Naive thymus-derived CD4-positive, alpha-beta T cell (primary cell): ENCODE measurements around the gene INPP5B. TPM values are rescaled to one million over a fixed set of nuclear protein-coding genes. Genes with fewer than 3 reads are reported as not detected.

Experiments
- ATAC-seq: fragments of 150-1000 bp; cut with Tn5 transposase; 2 replicates; pipeline ENCODE4 v1.10.0; 2021; ENCODE audit warnings: mild to moderate bottlenecking, moderate library complexity
- CTCF ChIA-PET: fragments of 350-600 bp; sonication (Branson Sonifier 250); formaldehyde crosslinking; loops from one replicate; lab custom pipeline; 2021; ENCODE audit warnings: antibody characterized with exemption; lab: Charles Lee
- POLR2A ChIA-PET: fragments of 350-600 bp; sonication (Branson Sonifier 250); formaldehyde crosslinking; loops from one replicate; lab custom pipeline; 2021; ENCODE audit warnings: antibody characterized with exemption, inconsistent platforms; lab: Charles Lee
- DNase-seq, 9 donors: peaks; one replicate each; pipeline versions ENCODE4 v3.0.0 to v3.0.0-alpha.2; 2020 to 2022; ENCODE audit warnings: mixed read lengths in 1 of 9
- H3K27ac ChIP-seq: one replicate; pipeline ENCODE4 v1.7.0; 2013; ENCODE audit warnings: mild to moderate bottlenecking, low read depth, low read length, moderate library complexity
- H3K27me3 ChIP-seq, 2 donors: one replicate each; pipeline ENCODE4 v1.7.0; 2013; ENCODE audit warnings: low read length in 2 of 2, mild to moderate bottlenecking in 2 of 2, moderate library complexity in 2 of 2; ENCODE audit not compliant: control insufficient read depth in 2 of 2, insufficient read depth in 2 of 2
- H3K36me3 ChIP-seq, 3 experiments: 1 replicate in 2 of 3; 2 replicates in 1 of 3; pipeline ENCODE4 v1.7.0; 2013; ENCODE audit warnings: low read length in 3 of 3, mild to moderate bottlenecking in 3 of 3, moderate library complexity in 1 of 3; ENCODE audit not compliant: insufficient read depth in 3 of 3, control insufficient read depth in 2 of 3
- H3K4me1 ChIP-seq, 2 donors: one replicate each; pipeline ENCODE4 v1.7.0; 2013; ENCODE audit warnings: low read length in 2 of 2, mild to moderate bottlenecking in 2 of 2, moderate library complexity in 1 of 2; ENCODE audit not compliant: control insufficient read depth in 2 of 2, insufficient read depth in 2 of 2
- H3K4me3 ChIP-seq: 2 replicates; pipeline ENCODE4 v1.7.0; 2013; ENCODE audit warnings: mild to moderate bottlenecking, low read length
- H3K9me3 ChIP-seq, 3 experiments: 1 replicate in 2 of 3; 2 replicates in 1 of 3; pipeline ENCODE4 v1.7.0; 2013; ENCODE audit warnings: low read length in 3 of 3; ENCODE audit not compliant: control insufficient read depth in 2 of 3
- H3K27ac Mint-ChIP-seq, 9 donors: one replicate each; pipeline ENCODE4 v1.8.0; 2020 to 2022; ENCODE audit warnings: mixed read lengths in 9 of 9, mild to moderate bottlenecking in 8 of 9, moderate library complexity in 5 of 9, inconsistent platforms in 2 of 9
- H3K27me3 Mint-ChIP-seq, 5 donors: one replicate each; pipeline ENCODE4 v1.8.0; 2021 to 2022; ENCODE audit warnings: mixed read lengths in 5 of 5, mild to moderate bottlenecking in 1 of 5
- H3K36me3 Mint-ChIP-seq, 5 donors: one replicate each; pipeline ENCODE4 v1.8.0; 2020 to 2022; ENCODE audit warnings: mixed read lengths in 5 of 5, mild to moderate bottlenecking in 3 of 5, inconsistent platforms in 1 of 5
- H3K4me1 Mint-ChIP-seq, 7 donors: one replicate each; pipeline ENCODE4 v1.8.0; 2020 to 2022; ENCODE audit warnings: mixed read lengths in 7 of 7, mild to moderate bottlenecking in 3 of 7, inconsistent platforms in 1 of 7
- H3K4me3 Mint-ChIP-seq, 10 donors: one replicate each; pipeline ENCODE4 v1.8.0; 2020 to 2022; ENCODE audit warnings: mild to moderate bottlenecking in 10 of 10, mixed read lengths in 10 of 10, moderate library complexity in 6 of 10, inconsistent platforms in 2 of 10
- H3K9me3 Mint-ChIP-seq, 11 donors: one replicate each; pipeline ENCODE4 v1.8.0; 2020 to 2022; ENCODE audit warnings: mixed read lengths in 11 of 11, mild to moderate bottlenecking in 4 of 11, inconsistent platforms in 1 of 11, moderate library complexity in 1 of 11
- intact Hi-C, 2 donors: fragments of 100-400 bp; cut with micrococcal nuclease; formaldehyde crosslinking; loops; one replicate each; pipeline ENCODE4 v1.15.1; 2023
- polyA plus RNA-seq, 2 donors: library from polyadenylated mRNA; unstranded; fragments of 300-500 nt; fragmentation: Illumina TruSeq; gene quantifications; one replicate each; pipeline ENCODE4 v1.2.3, GENCODE V29; 2021
- total RNA-seq, 6 experiments: library from RNA in 5 of 6; stranded (reverse) in 5 of 6; gene quantifications; 1 replicate in 5 of 6; 2 replicates in 1 of 6; pipeline ENCODE4 v1.2.3 and lab custom pipeline; 2021 to 2026

INPP5B gene
- total and polyA plus RNA-seq, 7 experiments from 2014 or later = 14.1 to 35.7 (median 28.0) TPM

DNA sequence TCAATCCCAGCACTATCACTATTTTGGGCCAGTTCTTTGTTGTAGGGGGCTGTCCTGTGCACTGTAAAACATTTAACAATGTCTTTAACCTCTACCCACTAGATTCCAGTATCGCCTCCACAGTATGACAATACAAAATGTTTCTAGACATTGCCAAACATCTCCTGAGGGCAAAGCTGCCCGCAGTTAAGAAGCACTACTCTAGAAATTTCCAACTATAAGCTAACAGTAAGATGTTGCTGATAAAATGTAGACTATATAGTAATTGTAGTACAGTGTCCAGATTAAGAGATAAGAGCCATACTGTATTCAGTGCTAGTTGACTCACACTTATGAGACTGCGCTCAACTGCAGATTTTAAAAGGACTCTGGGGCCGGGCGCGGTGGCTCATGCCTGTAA, 92.4 kb downstream of the INPP5B start:
- H3K4me3 Mint-ChIP-seq = peak overlapping the region in 1 of 10 donors; percentile 17
- H3K9me3 Mint-ChIP-seq = no peaks in the 10 kb centered on the region
- H3K36me3 ChIP-seq = peaks cover 0 to 12% (median 7%) of the 10 kb centered on the region in 3 experiments
- DNase-seq (no peak), ATAC-seq (no peak)
- no peaks in the 10 kb centered on the region for H3K9me3 ChIP-seq
- intact Hi-C loops = no loop called here
- CTCF ChIA-PET = interaction anchor here (0.9 kb wide), 1 partner anchor 47 kb away, joined by 3 read pairs; the partner anchor contains the start of genes C1orf122 and YRDC
- H3K27ac ChIP-seq = no peak overlapping the region
- H3K27ac Mint-ChIP-seq = peak overlapping the region in 1 of 9 donors; percentile 28
- peaks cover 26 to 35% of the 10 kb centered on the region in 2 donors for H3K4me1 ChIP-seq
- no peaks in the 10 kb centered on the region for H3K27me3 Mint-ChIP-seq
- H3K36me3 Mint-ChIP-seq = peaks cover 7 to 18% (median 16%) of the 10 kb centered on the region in 5 donors
- H3K4me1 Mint-ChIP-seq = peaks cover 34 to 61% (median 52%) of the 10 kb centered on the region in 7 donors
- no peaks in the 10 kb centered on the region for H3K27me3 ChIP-seq
- no peak overlapping the region for H3K4me3 ChIP-seq
- POLR2A ChIA-PET = no interaction called here

- Histone ChIP-seq H3K27me3 (no peaks in the 10 kb centered on the region), H3K36me3 (peaks cover 0 to 12% (median 7%) of the 10 kb centered on the region in 3 experiments), H3K27ac (no peak overlapping the region), H3K9me3 (no peaks in the 10 kb centered on the region), H3K4me1 (peaks cover 17 to 26% of the 10 kb centered on the region in 2 donors), H3K4me3 (no peak overlapping the region)
- Mint-ChIP-seq H3K9me3 (no peaks in the 10 kb centered on the region), H3K36me3 (peaks cover 7 to 20% (median 17%) of the 10 kb centered on the region in 5 donors), H3K4me3 (peak overlapping the region in 4 of 10 donors; percentile 3 to 47 (median 34)), H3K27me3 (no peaks in the 10 kb centered on the region), H3K4me1 (peaks cover 32 to 61% (median 55%) of the 10 kb centered on the region in 7 donors), H3K27ac (peak overlapping the region in 8 of 9 donors; percentile 2 to 71 (median 59))
- ChIA-PET POLR2A (no interaction called here), CTCF (no interaction called here)
- DNase-seq (no peak), ATAC-seq (no peak)
- intact Hi-C loops = no loop called here
Observed at GRCh38 chr1:37853157-37853556, 93.7 kb downstream of the INPP5B start.

DNA sequence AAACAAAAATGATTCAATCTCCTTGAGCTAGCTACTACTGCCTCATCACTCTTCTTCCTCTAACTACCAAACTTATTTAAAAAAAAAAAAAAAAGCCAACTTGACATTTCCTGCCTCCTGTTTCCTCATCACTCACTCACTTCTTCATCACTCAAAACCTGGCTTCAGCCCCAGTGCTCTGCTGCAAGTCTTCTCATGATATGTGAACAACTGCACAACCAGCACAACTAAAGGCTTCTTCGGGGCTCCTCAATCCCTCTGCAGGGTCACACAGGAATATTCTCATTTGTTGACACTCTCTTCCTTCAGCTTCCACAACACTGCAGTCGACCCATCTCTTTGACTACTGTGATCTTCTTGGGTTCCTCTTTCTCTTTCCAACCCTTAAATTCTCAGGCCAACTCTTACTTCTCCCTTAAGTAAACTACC, 95.1 kb downstream of the INPP5B start:
- CTCF ChIA-PET = interaction anchor here (0.6 to 1.5 kb wide), 2 partner anchors 8 to 858 kb away, joined by 3 to 9 read pairs; partner anchors contain the start of gene MTF1
- no peaks in the 10 kb centered on the region for H3K27me3 Mint-ChIP-seq
- peaks cover 15 to 26% of the 10 kb centered on the region in 2 donors for H3K4me1 ChIP-seq
- no peak overlapping the region for H3K27ac Mint-ChIP-seq
- POLR2A ChIA-PET = interaction anchor here (0.7 kb wide), 1 partner anchor 373 kb away, joined by 3 read pairs; no protein-coding TSS in a partner anchor
- H3K4me1 Mint-ChIP-seq = peaks cover 30 to 59% (median 52%) of the 10 kb centered on the region in 7 donors
- no peak overlapping the region for H3K27ac ChIP-seq
- no peaks in the 10 kb centered on the region for H3K27me3 ChIP-seq
- no peak overlapping the region for H3K4me3 ChIP-seq
- H3K4me3 Mint-ChIP-seq = no peak overlapping the region
- ATAC-seq (peak; percentile 57), DNase-seq (peak in 3 of 9 donors; percentile 1 to 19 (median 7))
- intact Hi-C loops = no loop called here
- H3K36me3 ChIP-seq = peaks cover 0 to 4% (median 0%) of the 10 kb centered on the region in 3 experiments
- no peaks in the 10 kb centered on the region for H3K9me3 ChIP-seq
- H3K36me3 Mint-ChIP-seq = peaks cover 0 to 19% (median 13%) of the 10 kb centered on the region in 5 donors
- no peaks in the 10 kb centered on the region for H3K9me3 Mint-ChIP-seq

GRCh38 chr1:37851262-37851661, 95.6 kb downstream of the INPP5B start:
- Histone ChIP-seq H3K4me1 (peaks cover 17 to 31% of the 10 kb centered on the region in 2 donors), H3K4me3 (no peak overlapping the region), H3K27ac (no peak overlapping the region), H3K27me3 (no peaks in the 10 kb centered on the region), H3K36me3 (no peaks in the 10 kb centered on the region), H3K9me3 (no peaks in the 10 kb centered on the region)
- H3K4me3 Mint-ChIP-seq = no peak overlapping the region
- CTCF ChIA-PET = interaction anchor here (0.6 to 1.5 kb wide), 3 partner anchors 9 to 858 kb away, joined by 3 to 9 read pairs (median 4); partner anchors contain the start of gene MTF1
- intact Hi-C loops = no loop called here
- H3K27me3 Mint-ChIP-seq = no peaks in the 10 kb centered on the region
- ATAC-seq = no peak
- no peak overlapping the region for H3K27ac Mint-ChIP-seq
- H3K9me3 Mint-ChIP-seq = no peaks in the 10 kb centered on the region
- peaks cover 0 to 20% (median 13%) of the 10 kb centered on the region in 5 donors for H3K36me3 Mint-ChIP-seq
- POLR2A ChIA-PET = interaction anchor here (0.7 kb wide), 1 partner anchor 372 kb away, joined by 3 read pairs; no protein-coding TSS in a partner anchor
- peaks cover 32 to 61% (median 54%) of the 10 kb centered on the region in 7 donors for H3K4me1 Mint-ChIP-seq
- no peak for DNase-seq

DNA sequence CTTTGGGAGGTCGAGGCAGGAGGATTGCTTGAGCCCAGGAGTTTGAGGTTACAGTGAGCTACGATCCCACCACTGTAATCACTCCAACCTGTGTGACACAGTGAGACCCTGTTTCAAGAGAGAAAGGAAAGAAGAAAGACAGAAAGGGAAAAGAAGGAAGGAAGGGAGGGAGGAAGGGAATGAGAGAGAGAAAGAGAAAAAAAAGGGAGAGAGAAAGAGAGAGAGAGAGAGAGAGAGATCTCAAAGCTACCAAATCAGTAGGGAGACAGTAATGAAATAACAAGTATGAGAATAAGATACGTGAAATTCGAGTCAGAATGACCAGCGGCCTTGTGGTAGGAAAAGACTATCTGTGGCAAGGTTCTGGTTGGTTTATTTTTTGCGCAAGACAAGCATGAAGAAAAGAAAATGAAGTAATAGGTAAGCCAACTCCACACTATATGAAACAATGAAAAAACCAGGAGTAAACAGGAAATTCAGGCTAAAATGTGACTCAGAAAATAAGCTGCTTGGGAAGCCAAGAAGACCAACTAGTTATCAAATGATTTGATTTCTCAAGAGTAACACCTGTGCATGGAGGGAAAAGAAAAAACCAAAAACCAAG, 96.4 kb downstream of the INPP5B start:
- Mint-ChIP-seq H3K9me3 (no peaks in the 10 kb centered on the region), H3K4me1 (peaks cover 34 to 68% (median 61%) of the 10 kb centered on the region in 7 donors), H3K27ac (no peak overlapping the region), H3K4me3 (no peak overlapping the region), H3K36me3 (peaks cover 0 to 23% (median 13%) of the 10 kb centered on the region in 5 donors), H3K27me3 (no peaks in the 10 kb centered on the region)
- H3K9me3 ChIP-seq = no peaks in the 10 kb centered on the region
- ChIA-PET CTCF (interaction anchor here (1.1 to 1.5 kb wide), 2 partner anchors 10 to 33 kb away, joined by 4 to 9 read pairs; partner anchors contain the start of gene MTF1), POLR2A (interaction anchor here (0.6 to 1.1 kb wide), 4 partner anchors 9 to 211 kb away, joined by 3 to 6 read pairs (median 4); partner anchors contain the start of gene MTF1)
- ATAC-seq (no peak), DNase-seq (no peak)
- H3K27ac ChIP-seq = no peak overlapping the region
- no peak overlapping the region for H3K4me3 ChIP-seq
- H3K36me3 ChIP-seq = peaks cover 0 to 3% (median 0%) of the 10 kb centered on the region in 3 experiments
- intact Hi-C loops = no loop called here
- H3K27me3 ChIP-seq = no peaks in the 10 kb centered on the region
- peaks cover 20 to 32% of the 10 kb centered on the region in 2 donors for H3K4me1 ChIP-seq

DNA sequence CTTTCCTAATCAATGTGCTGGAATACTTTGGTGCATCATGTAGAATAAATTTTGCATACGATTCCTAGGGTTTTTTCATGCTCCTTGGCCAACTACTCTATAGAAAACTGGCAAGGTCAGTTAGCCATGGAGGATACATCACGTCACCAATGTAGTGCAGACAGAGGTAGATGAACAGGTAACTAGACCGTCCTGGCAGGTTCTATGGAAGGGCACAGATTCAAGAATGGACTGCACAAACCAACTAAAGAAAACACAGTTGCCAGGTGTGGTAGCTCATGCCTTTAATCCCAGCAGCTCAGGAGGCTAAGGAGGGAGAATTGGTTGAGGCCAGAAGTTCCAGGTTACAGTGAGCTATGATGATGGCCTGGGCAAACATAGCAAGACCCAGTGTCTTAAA, 97.4 kb downstream of the INPP5B start:
- H3K36me3 ChIP-seq = peaks cover 0 to 5% (median 0%) of the 10 kb centered on the region in 3 experiments
- no peaks in the 10 kb centered on the region for H3K9me3 ChIP-seq
- ChIA-PET POLR2A (interaction anchor here (0.7 to 1.1 kb wide), 3 partner anchors 8 to 23 kb away, joined by 3 to 5 read pairs (median 4); partner anchors contain the start of gene MTF1), CTCF (interaction anchor here (0.6 kb wide), 1 partner anchor 1919 kb away, joined by 3 read pairs; no protein-coding TSS in a partner anchor)
- H3K27ac Mint-ChIP-seq = peak overlapping the region in 1 of 9 donors; percentile 48
- no peaks in the 10 kb centered on the region for H3K9me3 Mint-ChIP-seq
- peaks cover 0 to 20% (median 9%) of the 10 kb centered on the region in 5 donors for H3K36me3 Mint-ChIP-seq
- no peaks in the 10 kb centered on the region for H3K27me3 ChIP-seq
- intact Hi-C loops = no loop called here
- H3K4me3 Mint-ChIP-seq = peak overlapping the region in 1 of 10 donors; percentile 27
- no peaks in the 10 kb centered on the region for H3K27me3 Mint-ChIP-seq
- H3K27ac ChIP-seq = no peak overlapping the region
- H3K4me1 ChIP-seq = peaks cover 20 to 32% of the 10 kb centered on the region in 2 donors
- ATAC-seq = no peak
- H3K4me3 ChIP-seq = no peak overlapping the region
- peaks cover 33 to 65% (median 52%) of the 10 kb centered on the region in 7 donors for H3K4me1 Mint-ChIP-seq
- no peak for DNase-seq
